Calu3 (cell line): ENCODE results near the gene SPDEF. TPM values are rescaled to one million over a fixed set of nuclear protein-coding genes. Genes with fewer than 3 reads are reported as not detected.

Experiments used
- BruUV-seq: library from RNA; stranded (reverse); fragments of 400-500 nt; replicated peaks from 2 replicates; lab custom pipeline; 2021; lab: Mats Ljungman, UMichigan
- CTCF ChIA-PET: fragments of 300-600 bp; sonication (Branson Sonifier 250); formaldehyde crosslinking; loops from one replicate; lab custom pipeline; 2022; ENCODE audit warnings: antibody characterized with exemption; lab: Charles Lee
- DNase-seq: peaks from one replicate; pipeline ENCODE4 v3.0.0; 2022
- H3K27ac Mint-ChIP-seq: one replicate; pipeline ENCODE4 v1.8.0; 2022; ENCODE audit warnings: mixed read lengths; ENCODE audit not compliant: unreplicated experiment
- H3K27me3 Mint-ChIP-seq: one replicate; pipeline ENCODE4 v1.8.0; 2022; ENCODE audit warnings: mixed read lengths; ENCODE audit not compliant: unreplicated experiment
- H3K36me3 Mint-ChIP-seq: one replicate; pipeline ENCODE4 v1.8.0; 2022; ENCODE audit warnings: mild to moderate bottlenecking, moderate library complexity, mixed read lengths; ENCODE audit not compliant: insufficient read depth, unreplicated experiment
- H3K4me1 Mint-ChIP-seq: one replicate; pipeline ENCODE4 v1.8.0; 2022; ENCODE audit warnings: mild to moderate bottlenecking, low read depth, mixed read lengths; ENCODE audit not compliant: unreplicated experiment
- H3K4me3 Mint-ChIP-seq: one replicate; pipeline ENCODE4 v1.8.0; 2022; ENCODE audit warnings: mild to moderate bottlenecking, low read depth, moderate library complexity, mixed read lengths; ENCODE audit not compliant: unreplicated experiment
- H3K9me3 Mint-ChIP-seq: one replicate; pipeline ENCODE4 v1.8.0; 2022; ENCODE audit warnings: low read depth, mixed read lengths; ENCODE audit not compliant: unreplicated experiment
- intact Hi-C: fragments of 100-400 bp; cut with micrococcal nuclease; formaldehyde crosslinking; loops from one replicate; pipeline ENCODE4 v1.10.0; 2022; ENCODE audit not compliant: unreplicated experiment
- total RNA-seq: library from RNA; stranded (reverse); gene quantifications from 2 replicates; pipeline ENCODE4 v1.2.3, GENCODE V29; 2022
- TF ChIP-seq, protein P1 (sequence below): fragments of 200-600 bp; IDR thresholded peaks from one replicate; pipeline ENCODE4 v1.8.0; 2022; ENCODE audit warnings: antibody characterized with exemption; ENCODE audit not compliant: unreplicated experiment

Gene SPDEF
- total RNA-seq, 1 experiment from 2014 or later, result 7.9 TPM

DNA sequence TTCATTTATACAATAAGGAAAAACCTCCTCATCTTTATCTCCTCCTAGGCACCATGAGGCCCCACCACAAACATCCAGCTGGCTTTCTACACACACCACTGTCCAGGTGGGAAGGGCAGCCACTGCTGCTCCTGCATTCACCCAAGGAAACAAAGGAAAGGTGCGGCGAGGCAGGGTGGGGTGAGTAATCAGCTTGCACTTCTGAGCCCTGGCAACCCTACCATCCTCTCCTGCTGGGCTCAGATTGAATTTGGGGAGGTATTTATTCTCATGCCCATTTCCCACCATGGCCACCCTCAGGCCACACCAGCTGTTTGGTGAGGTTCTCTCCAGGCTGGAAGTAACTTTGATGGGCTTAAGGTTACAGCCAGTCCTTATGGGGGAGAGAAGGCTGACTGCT lies 31.2 kb upstream of the SPDEF start:
- intact Hi-C loops, result no loop called here
- Mint-ChIP-seq H3K27me3 (no peaks in the 10 kb centered on the region), H3K27ac (no peak overlapping the region), H3K4me3 (no peak overlapping the region), H3K9me3 (no peaks in the 10 kb centered on the region), H3K4me1 (peaks cover 13% of the 10 kb centered on the region), H3K36me3 (peaks cover 20% of the 10 kb centered on the region)
- CTCF ChIA-PET, result interaction anchor here (1.0 kb wide), 1 partner anchor 13 kb away, joined by 3 read pairs; no protein-coding TSS in a partner anchor
- TF ChIP-seq, protein P1, sequence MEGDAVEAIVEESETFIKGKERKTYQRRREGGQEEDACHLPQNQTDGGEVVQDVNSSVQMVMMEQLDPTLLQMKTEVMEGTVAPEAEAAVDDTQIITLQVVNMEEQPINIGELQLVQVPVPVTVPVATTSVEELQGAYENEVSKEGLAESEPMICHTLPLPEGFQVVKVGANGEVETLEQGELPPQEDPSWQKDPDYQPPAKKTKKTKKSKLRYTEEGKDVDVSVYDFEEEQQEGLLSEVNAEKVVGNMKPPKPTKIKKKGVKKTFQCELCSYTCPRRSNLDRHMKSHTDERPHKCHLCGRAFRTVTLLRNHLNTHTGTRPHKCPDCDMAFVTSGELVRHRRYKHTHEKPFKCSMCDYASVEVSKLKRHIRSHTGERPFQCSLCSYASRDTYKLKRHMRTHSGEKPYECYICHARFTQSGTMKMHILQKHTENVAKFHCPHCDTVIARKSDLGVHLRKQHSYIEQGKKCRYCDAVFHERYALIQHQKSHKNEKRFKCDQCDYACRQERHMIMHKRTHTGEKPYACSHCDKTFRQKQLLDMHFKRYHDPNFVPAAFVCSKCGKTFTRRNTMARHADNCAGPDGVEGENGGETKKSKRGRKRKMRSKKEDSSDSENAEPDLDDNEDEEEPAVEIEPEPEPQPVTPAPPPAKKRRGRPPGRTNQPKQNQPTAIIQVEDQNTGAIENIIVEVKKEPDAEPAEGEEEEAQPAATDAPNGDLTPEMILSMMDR, result no peak
- DNase-seq, result no peak
- BruUV-seq, result TSS peak; percentile 66

DNA sequence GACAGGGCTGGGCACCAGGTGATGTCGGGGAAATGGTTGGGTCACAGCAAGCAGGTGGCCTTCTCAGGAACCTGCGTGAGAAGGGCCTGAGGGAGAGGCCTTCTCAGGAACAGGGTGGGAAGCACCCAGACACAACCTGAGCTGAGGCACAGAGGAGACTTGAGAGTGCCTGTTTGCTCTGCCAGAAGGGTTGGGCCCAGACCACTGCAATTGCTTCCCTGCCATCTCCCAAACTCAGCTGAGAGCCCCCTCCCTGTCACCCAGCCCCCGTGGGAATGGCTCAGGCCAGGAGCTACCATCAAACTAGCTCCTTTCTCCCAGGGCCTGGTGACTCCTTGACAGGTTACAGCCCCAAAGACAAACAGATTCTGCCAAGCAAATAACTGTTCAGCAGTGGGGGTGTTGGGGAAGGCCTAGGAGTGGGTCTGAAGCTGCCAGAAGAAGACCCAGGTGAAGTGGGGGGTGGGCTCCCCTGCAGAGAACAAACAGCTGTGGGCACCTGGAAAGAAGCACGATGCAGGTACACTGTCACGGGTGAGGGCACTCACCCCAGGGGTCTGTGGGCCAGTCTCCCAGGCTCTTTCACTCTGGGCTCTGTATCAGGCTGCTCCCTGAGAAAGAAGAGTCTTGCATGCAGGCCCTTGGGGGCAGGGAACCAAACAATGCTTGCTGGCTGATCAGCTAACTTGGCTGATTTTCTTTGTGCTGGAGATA lies 30.4 kb upstream of the SPDEF start:
- Mint-ChIP-seq H3K9me3 (no peaks in the 10 kb centered on the region), H3K27ac (no peak overlapping the region), H3K4me1 (peaks cover 13% of the 10 kb centered on the region), H3K36me3 (peaks cover 16% of the 10 kb centered on the region), H3K4me3 (no peak overlapping the region), H3K27me3 (no peaks in the 10 kb centered on the region)
- no TSS peak for BruUV-seq
- TF ChIP-seq, protein P1, result no peak
- intact Hi-C loops, result no loop called here
- DNase-seq, result no peak
- CTCF ChIA-PET, result interaction anchor here (0.6 to 1.0 kb wide), 5 partner anchors 10 to 129 kb away, joined by 3 to 5 read pairs (median 3); no protein-coding TSS in a partner anchor

DNA sequence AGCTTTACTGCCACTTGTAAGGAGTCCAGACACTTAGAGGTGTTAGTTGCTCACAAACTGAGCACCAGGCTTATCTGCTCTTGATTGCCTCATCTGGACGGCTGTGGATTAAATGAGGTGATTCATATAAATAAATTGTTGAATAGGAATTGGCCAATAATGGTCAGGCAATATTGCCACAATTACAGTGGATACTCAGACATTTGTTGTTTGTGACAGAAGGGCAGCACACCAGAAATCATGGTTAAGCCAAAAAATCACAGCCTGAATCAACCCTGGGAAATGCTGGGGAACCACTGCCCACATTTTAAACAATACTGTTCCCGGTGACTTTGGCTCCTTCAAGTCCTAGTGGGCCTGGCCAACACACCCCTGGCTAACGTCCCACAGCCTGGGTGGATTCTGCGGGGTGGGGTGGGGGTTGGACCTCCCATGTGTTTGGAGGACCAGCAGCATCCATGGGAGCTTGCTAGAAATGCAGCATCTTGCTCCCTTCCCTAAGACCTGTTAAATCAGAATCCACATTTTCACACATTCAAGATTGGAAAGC lies 29.5 kb upstream of the SPDEF start:
- no TSS peak for BruUV-seq
- CTCF ChIA-PET, result no interaction called here
- H3K27ac Mint-ChIP-seq, result no peak overlapping the region
- H3K9me3 Mint-ChIP-seq, result no peaks in the 10 kb centered on the region
- H3K4me1 Mint-ChIP-seq, result peaks cover 13% of the 10 kb centered on the region
- no peak for DNase-seq
- TF ChIP-seq, protein P1, result no peak
- H3K4me3 Mint-ChIP-seq, result no peak overlapping the region
- H3K27me3 Mint-ChIP-seq, result no peaks in the 10 kb centered on the region
- peaks cover 16% of the 10 kb centered on the region for H3K36me3 Mint-ChIP-seq
- intact Hi-C loops, result no loop called here

DNA sequence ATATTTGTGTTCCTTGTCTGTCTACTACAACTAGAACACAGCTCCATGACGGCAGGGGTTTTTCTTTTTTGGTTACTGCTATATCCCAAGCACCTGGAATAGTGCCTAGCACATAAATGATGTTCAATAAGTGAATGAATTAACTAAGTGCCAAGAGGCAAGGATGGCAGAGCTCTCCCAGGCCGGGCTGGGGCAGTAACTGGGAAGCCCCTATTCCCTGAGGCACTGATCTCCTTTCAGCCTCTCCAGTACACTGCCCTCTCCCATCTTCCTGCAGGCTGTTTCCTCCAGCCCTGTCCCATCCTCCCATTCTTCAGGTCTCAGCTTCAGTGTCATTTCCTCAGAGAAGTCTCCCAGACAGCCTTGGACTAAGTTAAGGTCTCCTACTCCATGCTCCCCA lies 29.0 kb upstream of the SPDEF start:
- intact Hi-C loops, result no loop called here
- no peaks in the 10 kb centered on the region for H3K27me3 Mint-ChIP-seq
- CTCF ChIA-PET, result no interaction called here
- no peak overlapping the region for H3K4me3 Mint-ChIP-seq
- no peak overlapping the region for H3K27ac Mint-ChIP-seq
- peaks cover 13% of the 10 kb centered on the region for H3K4me1 Mint-ChIP-seq
- no peaks in the 10 kb centered on the region for H3K9me3 Mint-ChIP-seq
- TF ChIP-seq, protein P1, result no peak
- no TSS peak for BruUV-seq
- peaks cover 16% of the 10 kb centered on the region for H3K36me3 Mint-ChIP-seq
- DNase-seq, result no peak
